Loucy (cell line): Measurements from ENCODE around the gene TSHZ2.

Source experiments
- H2AFZ ChIP-seq: fragments of 200-600 bp; sonication (generic); 2 replicates; pipeline ENCODE4 v1.6.0; 2016; ENCODE audit warnings: antibody characterized with exemption, mild to moderate bottlenecking, low read length, moderate library complexity
- H3F3A ChIP-seq: fragments of 200-600 bp; 2 replicates; pipeline ENCODE4 v1.6.0; 2016; ENCODE audit warnings: antibody characterized with exemption, low read depth, mild to moderate bottlenecking
- H3K27me3 ChIP-seq: fragments of 200-600 bp; sonication (generic); 2 replicates; pipeline ENCODE4 v1.6.1; 2014; ENCODE audit warnings: low read length, mild to moderate bottlenecking; ENCODE audit not compliant: insufficient read depth, poor library complexity, severe bottlenecking
- H3K36me3 ChIP-seq: fragments of 200-600 bp; sonication (generic); 2 replicates; pipeline ENCODE4 v1.6.1; 2016; ENCODE audit warnings: low read length; ENCODE audit not compliant: insufficient read depth
- H3K4me1 ChIP-seq: fragments of 200-600 bp; sonication (generic); 2 replicates; pipeline ENCODE4 v1.5.1; 2014; ENCODE audit warnings: low read length, mild to moderate bottlenecking; ENCODE audit not compliant: insufficient read depth, poor library complexity, severe bottlenecking
- H3K4me2 ChIP-seq: fragments of 200-600 bp; sonication (generic); 2 replicates; pipeline ENCODE4 v1.6.0; 2014; ENCODE audit warnings: antibody characterized with exemption, low read length, low read depth, mild to moderate bottlenecking; ENCODE audit not compliant: poor library complexity, severe bottlenecking
- H3K4me3 ChIP-seq: fragments of 200-600 bp; sonication (generic); 2 replicates; pipeline ENCODE4 v1.5.1; 2014; ENCODE audit warnings: low read length, mild to moderate bottlenecking, mixed read lengths; ENCODE audit not compliant: poor library complexity, severe bottlenecking
- H3K79me2 ChIP-seq: fragments of 200-600 bp; sonication (generic); 2 replicates; pipeline ENCODE4 v1.6.1; 2014; ENCODE audit warnings: low read length; ENCODE audit not compliant: insufficient read depth
- H3K9ac ChIP-seq: fragments of 200-600 bp; sonication (generic); 2 replicates; pipeline ENCODE4 v1.6.0; 2014; ENCODE audit warnings: mild to moderate bottlenecking, low read depth, low read length, moderate library complexity; ENCODE audit not compliant: poor library complexity, severe bottlenecking
- H3K9me2 ChIP-seq: fragments of 200-600 bp; sonication (generic); replicated peaks from 2 replicates; pipeline ENCODE4 v1.6.1; 2016; ENCODE audit warnings: low read depth, low read length, mixed read lengths
- H3K9me3 ChIP-seq: fragments of 200-600 bp; sonication (generic); 2 replicates; pipeline ENCODE4 v1.6.1; 2014; ENCODE audit warnings: mild to moderate bottlenecking, antibody characterized with exemption, low read length, low read depth; ENCODE audit not compliant: insufficient read depth
- H4K20me1 ChIP-seq: fragments of 200-600 bp; sonication (generic); 2 replicates; pipeline ENCODE4 v1.6.0; 2014; ENCODE audit warnings: antibody characterized with exemption, low read length, mild to moderate bottlenecking; ENCODE audit not compliant: insufficient read depth, poor library complexity, severe bottlenecking
- CTCF ChIP-seq: fragments of 200-600 bp; sonication (generic); conservative IDR thresholded peaks from 2 replicates; pipeline ENCODE4 v1.5.1; 2014; ENCODE audit warnings: mild to moderate bottlenecking, antibody characterized with exemption, low read length
- EZH2phosphoT487 ChIP-seq: fragments of 200-600 bp; IDR thresholded peaks from 2 replicates; pipeline ENCODE4 v1.6.1; 2018; ENCODE audit warnings: antibody characterized with exemption, mild to moderate bottlenecking, moderate library complexity, borderline replicate concordance

Gene TSHZ2

GRCh38 chr20:53491462-53491861 lies 519.3 kb downstream of the TSHZ2 start:
- no peaks in the 10 kb centered on the region for H3K4me1 ChIP-seq
- H3F3A ChIP-seq, result no peaks in the 10 kb centered on the region
- no peak overlapping the region for H3K4me2 ChIP-seq
- H3K27me3 ChIP-seq, result no peaks in the 10 kb centered on the region
- no peaks in the 10 kb centered on the region for H3K9me2 ChIP-seq
- H3K9me3 ChIP-seq, result no peaks in the 10 kb centered on the region
- no peaks in the 10 kb centered on the region for H3K36me3 ChIP-seq
- no peak overlapping the region for H2AFZ ChIP-seq
- TF ChIP-seq EZH2phosphoT487, result no peak
- TF ChIP-seq CTCF, result no peak
- no peak overlapping the region for H3K4me3 ChIP-seq
- no peak overlapping the region for H3K9ac ChIP-seq
- H4K20me1 ChIP-seq, result no peaks in the 10 kb centered on the region
- no peaks in the 10 kb centered on the region for H3K79me2 ChIP-seq

- TF ChIP-seq EZH2phosphoT487, result no peak
- TF ChIP-seq CTCF, result no peak
- no peaks in the 10 kb centered on the region for H3K79me2 ChIP-seq
- H2AFZ ChIP-seq, result no peak overlapping the region
- no peaks in the 10 kb centered on the region for H3K4me1 ChIP-seq
- no peak overlapping the region for H3K4me2 ChIP-seq
- H3K36me3 ChIP-seq, result no peaks in the 10 kb centered on the region
- no peaks in the 10 kb centered on the region for H4K20me1 ChIP-seq
- H3K9me3 ChIP-seq, result no peaks in the 10 kb centered on the region
- H3F3A ChIP-seq, result no peaks in the 10 kb centered on the region
- H3K9me2 ChIP-seq, result no peaks in the 10 kb centered on the region
- no peak overlapping the region for H3K4me3 ChIP-seq
- H3K9ac ChIP-seq, result no peak overlapping the region
- no peaks in the 10 kb centered on the region for H3K27me3 ChIP-seq
Measured at GRCh38 chr20:53492212-53492611, 520.1 kb downstream of the TSHZ2 start.

GRCh38 chr20:53493311-53493857 lies 521.2 kb downstream of the TSHZ2 start:
- H3K9me3 ChIP-seq, result no peaks in the 10 kb centered on the region
- no peak overlapping the region for H3K4me3 ChIP-seq
- H3K36me3 ChIP-seq, result no peaks in the 10 kb centered on the region
- TF ChIP-seq CTCF, result 0 out of 2 replicates have a peak, but pooled peaks have one; percentile 28
- no peak for TF ChIP-seq EZH2phosphoT487
- no peaks in the 10 kb centered on the region for H3K79me2 ChIP-seq
- H3K9me2 ChIP-seq, result no peaks in the 10 kb centered on the region
- H3K4me1 ChIP-seq, result no peaks in the 10 kb centered on the region
- H4K20me1 ChIP-seq, result no peaks in the 10 kb centered on the region
- no peaks in the 10 kb centered on the region for H3K27me3 ChIP-seq
- no peaks in the 10 kb centered on the region for H3F3A ChIP-seq
- H3K9ac ChIP-seq, result no peak overlapping the region
- no peak overlapping the region for H2AFZ ChIP-seq
- no peak overlapping the region for H3K4me2 ChIP-seq
